CD4-positive, alpha-beta T cell treated with Interferon gamma for 1 hour (primary cell): ENCODE data around the gene SMU1.

ENCODE experiments used
- DNase-seq: peaks from one replicate; pipeline ENCODE4 v3.0.0-alpha.2; 2020

The SMU1 gene

GRCh38 chr9:33044162-33044673 lies 32.3 kb downstream of the SMU1 start:
- DNase-seq, result peak; percentile 84

- no peak for DNase-seq
Observed at GRCh38 chr9:33043671-33044070, 32.8 kb downstream of the SMU1 start.

GRCh38 chr9:33042473-33042872 lies 34.0 kb downstream of the SMU1 start:
- no peak for DNase-seq

GRCh38 chr9:33041432-33042188 lies 34.9 kb downstream of the SMU1 start:
- no peak for DNase-seq

GRCh38 chr9:33040792-33041431 lies 35.6 kb downstream of the SMU1 start:
- no peak for DNase-seq

- DNase-seq, result no peak
Observed at GRCh38 chr9:33032865-33033264, 43.6 kb downstream of the SMU1 start.

- DNase-seq, result no peak
Observed at GRCh38 chr9:33032292-33032691, 44.2 kb downstream of the SMU1 start.

GRCh38 chr9:33030285-33030684 lies 46.2 kb downstream of the SMU1 start:
- no peak for DNase-seq

- no peak for DNase-seq
Observed at GRCh38 chr9:33029231-33029786, 47.2 kb downstream of the SMU1 start.

GRCh38 chr9:33025572-33026342 lies 50.7 kb downstream of the SMU1 start:
- DNase-seq, result peak; percentile 82

GRCh38 chr9:33024966-33025571 lies 51.4 kb downstream of the SMU1 start, which contains the start of gene DNAJA1:
Gene DNAJA1, plus strand, starts transcription at chr9:33025273. Its CDS starts 1,212 bp downstream, at chr9:33026485.
- DNase-seq, result peak; percentile 95

GRCh38 chr9:33024126-33024965 lies 52.1 kb downstream of the SMU1 start:
- DNase-seq, result no peak

GRCh38 chr9:33023661-33024060 lies 52.8 kb downstream of the SMU1 start:
- DNase-seq, result no peak

GRCh38 chr9:33022755-33023154 lies 53.7 kb downstream of the SMU1 start:
- DNase-seq, result no peak

GRCh38 chr9:33022303-33022702 lies 54.2 kb downstream of the SMU1 start:
- no peak for DNase-seq

- DNase-seq, result no peak
Observed at GRCh38 chr9:33019797-33020196, 56.7 kb downstream of the SMU1 start.

- no peak for DNase-seq
Observed at GRCh38 chr9:33017283-33018041, 59.0 kb downstream of the SMU1 start.

- no peak for DNase-seq
Observed at GRCh38 chr9:33014665-33015014, 61.8 kb downstream of the SMU1 start.

- no peak for DNase-seq
Observed at GRCh38 chr9:33013962-33014664, 62.4 kb downstream of the SMU1 start.

GRCh38 chr9:33012328-33013069 lies 64.0 kb downstream of the SMU1 start:
- DNase-seq, result no peak
